IPS-NIHi7 (cell line): ENCODE measurements around the gene BMX.

ENCODE experiments used
- DNase-seq: peaks from one replicate; pipeline ENCODE4 v3.0.0; 2012; ENCODE audit warnings: mixed read lengths; ENCODE audit errors: extremely low spot score

BMX gene

DNA sequence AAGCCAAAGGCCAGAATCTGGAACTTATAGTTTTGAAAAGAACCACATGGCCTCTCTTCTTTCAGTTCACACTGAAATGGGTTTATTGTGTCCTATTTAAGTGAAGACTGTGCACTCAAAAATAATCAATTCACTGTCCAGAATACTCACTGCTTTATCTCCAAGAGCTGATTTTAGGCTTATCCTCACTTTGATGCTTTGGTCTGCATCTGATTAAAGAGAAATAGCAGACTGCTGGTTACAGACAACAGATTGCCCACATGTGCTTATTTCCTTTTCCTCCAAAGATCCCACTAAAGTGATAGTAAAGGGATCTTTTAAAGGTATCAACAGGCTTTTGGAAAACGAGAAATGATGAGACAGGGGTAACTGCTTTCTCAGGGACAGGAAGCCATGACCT, 69.5 kb downstream of the BMX start:
- no peak for DNase-seq

DNA sequence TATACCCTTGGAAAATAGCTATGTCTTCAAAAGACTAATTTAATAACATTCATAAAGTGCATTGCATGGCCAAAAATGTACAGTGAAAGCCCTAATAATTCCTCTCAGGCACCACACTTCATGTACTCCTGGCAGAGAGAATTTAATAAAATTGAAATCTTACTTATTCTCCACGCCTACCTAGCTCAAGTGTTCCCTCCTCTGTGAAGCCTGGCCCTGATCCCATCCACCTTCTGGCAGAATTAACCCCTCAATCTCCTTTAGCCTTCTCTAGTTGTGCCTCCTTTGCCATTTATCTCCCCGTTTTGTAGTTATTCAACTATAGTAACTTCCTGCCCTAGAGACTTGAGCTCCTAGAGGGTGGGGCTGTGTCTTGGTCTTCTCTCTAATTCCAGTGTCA, 73.4 kb downstream of the BMX start:
- no peak for DNase-seq

DNA sequence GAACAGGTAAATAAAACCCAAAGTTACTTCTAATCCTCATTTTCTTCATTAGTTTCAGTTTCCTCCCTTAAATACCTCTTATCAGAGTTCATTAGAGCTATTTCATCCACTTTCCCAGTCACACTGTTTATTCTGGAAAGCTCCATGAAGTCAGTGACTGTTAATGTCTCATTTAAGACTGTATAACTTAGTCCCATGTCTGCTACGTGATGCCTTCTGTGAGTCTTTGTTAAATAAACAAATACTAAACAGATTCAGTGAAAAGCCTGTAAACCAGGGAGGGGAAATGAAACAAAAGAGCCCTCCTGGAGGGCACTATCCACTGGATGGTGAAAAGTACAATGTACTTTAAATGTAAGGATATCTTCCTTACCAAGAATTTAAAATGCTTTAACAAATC, 75.4 kb downstream of the BMX start:
- DNase-seq, result no peak

DNA sequence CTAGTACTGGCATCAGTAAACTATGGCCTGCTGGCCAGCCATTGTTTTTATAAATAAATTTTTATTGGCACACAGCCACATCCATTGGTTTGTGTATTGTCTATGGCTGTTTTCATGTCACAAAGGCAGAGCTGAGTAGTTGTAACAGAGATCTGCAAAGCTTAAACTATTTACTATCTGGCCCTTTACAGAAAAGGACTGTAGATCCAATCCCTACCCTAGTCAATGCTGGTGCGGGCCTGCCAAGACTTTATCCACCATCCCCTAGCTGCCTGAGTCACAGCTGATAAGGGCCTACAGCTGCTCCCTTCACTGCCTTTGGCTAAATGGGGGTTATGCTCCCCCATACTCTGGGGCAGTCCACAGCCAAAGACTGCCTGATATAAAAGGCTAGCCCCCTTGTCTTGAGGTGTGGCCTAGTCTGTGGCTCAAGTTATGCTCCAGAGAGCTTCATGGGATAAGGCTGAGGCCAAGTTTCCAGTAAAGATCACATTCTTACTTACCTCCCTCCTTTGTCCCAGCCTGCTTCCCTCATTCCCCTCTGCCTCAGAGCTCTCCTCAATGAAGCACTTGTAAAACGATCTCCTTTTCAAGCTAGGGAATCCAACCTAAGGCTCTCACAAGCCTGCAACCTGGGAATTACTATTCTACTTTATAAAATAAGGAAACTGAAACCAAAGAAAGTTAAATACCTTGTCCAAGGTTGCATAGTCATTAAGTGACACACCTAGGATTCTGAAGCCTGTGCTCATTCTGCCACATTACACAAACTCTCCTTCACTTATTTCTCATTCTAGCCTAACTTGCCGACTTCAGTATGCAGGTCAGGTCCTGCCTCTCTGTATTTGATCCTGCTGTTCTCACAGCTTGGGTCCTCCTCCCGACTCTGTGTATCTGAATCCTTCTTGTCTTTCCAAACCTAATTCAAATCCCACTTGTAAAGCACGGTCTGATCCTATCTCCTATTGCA, 79.5 kb downstream of the BMX start:
- peak; percentile 27 for DNase-seq

DNA sequence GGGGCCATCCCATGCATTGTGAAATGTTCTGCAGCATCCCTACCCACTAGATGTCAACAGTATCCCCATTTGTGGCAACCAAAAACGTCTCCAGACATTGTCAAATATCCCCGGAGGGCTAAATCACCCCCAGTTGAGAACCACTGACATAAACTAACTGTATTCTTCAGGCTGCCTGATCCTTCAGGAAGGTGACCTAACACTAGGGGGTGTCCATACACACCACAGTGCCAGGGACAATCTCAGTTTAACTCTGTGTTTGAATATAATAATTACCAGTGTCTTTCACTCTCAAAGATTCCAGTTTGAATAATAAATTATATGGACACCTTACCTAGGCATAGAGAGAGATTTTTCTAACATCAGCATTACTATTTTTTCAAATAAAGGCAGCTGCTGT, 93.8 kb downstream of the BMX start:
- peak; percentile 38 for DNase-seq

DNA sequence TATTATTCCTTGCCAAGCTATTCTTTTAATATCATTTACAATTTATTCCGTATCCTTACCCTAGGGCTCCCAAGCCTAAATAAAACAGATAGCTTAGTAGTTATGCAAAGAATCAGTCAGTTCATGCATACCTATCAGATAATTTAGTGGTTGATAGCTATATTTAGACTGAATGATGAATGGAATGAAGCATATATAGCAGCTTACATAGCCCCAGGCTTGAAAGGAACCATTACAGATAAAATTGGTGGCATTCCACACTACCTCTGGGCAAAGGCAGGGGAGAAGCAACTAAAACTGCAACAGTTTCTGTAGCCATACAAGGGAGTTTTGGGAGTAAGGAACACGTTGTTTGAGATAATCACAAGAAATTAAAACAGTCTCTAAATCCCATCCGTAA, 97.4 kb downstream of the BMX start:
- no peak for DNase-seq

DNA sequence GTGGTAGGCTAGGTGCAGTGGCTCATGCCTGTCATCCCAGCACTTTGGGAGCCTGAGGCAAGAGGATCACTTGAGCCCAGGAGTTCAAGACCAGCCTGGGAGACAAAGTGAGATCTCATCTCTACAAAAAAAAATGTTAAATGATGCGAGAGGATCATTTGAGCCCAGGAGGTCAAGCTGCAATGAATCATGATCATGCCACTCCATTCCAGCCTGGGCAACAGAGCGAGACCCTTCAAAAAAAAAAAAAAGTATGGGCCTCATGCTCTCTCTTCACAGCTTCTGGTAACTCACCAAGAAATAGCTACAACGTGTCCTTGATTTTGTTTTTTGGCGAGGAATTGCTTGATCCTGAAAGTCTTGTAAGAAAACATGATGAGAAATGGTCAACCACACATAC, 98.9 kb downstream of the BMX start:
- no peak for DNase-seq

DNA sequence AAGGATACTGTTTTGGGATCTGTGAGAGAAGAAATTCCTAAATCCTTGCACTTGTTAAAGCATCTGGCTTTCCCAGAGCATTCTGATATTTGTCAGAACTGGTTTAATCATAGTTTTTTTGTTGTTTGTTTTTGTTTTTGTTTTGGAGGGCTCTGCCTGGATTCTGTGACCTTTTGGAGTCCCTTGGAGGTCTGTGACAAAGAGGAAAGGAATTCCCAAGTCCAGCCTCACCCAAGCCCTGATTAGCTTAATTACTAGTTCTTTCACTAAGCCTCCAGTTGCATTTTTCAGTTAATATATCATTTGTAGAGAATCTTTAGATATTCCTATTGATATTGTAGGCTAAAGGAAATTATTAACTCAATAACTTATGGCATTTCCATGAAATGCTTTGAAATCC, 99.4 kb downstream of the BMX start:
- peak; percentile 25 for DNase-seq

DNA sequence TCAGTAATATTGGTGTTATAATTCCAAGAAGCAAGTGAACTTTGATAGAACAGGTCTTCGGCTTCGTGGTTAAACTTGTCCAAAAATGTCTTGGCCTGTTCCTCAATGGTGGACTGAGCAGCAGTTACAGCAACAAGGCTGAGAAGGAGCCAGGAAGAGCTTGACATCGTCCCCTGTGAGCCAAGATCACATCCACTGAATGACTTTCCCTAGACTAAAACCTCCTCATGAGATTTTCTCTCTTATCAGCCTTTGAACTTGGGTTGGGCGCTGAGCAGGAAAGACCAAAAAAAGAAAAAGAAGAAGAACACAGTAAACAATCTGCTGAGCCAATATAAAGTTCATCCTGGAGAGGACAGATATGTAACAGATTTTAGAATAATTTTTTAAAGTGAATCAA, 100.1 kb downstream of the BMX start, which contains the start of gene ACE2:
Gene ACE2 (minus strand): TSS at position 216 of the 400 bp plus-strand sequence. CDS start 49 bp downstream, at position 167.
- no peak for DNase-seq

DNA sequence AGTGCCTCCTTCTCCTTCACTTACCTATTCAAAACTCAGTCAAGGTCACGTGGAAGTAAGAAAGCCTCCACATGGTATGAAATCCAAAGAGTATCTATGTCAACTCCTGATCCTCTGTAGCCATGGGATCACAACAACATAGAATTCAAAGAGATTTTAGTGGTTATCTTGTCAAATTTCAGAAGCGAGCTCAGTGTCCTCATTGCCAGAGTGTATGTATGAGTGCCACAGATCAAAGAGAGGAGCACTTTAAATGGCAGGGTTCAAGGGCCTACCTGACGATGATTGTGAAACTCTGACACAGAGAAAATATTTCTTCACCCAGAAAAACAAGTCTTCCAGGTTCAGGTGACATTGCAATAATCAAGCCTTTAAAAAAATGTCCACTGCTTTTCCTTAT, 101.3 kb downstream of the BMX start:
- no peak for DNase-seq

DNA sequence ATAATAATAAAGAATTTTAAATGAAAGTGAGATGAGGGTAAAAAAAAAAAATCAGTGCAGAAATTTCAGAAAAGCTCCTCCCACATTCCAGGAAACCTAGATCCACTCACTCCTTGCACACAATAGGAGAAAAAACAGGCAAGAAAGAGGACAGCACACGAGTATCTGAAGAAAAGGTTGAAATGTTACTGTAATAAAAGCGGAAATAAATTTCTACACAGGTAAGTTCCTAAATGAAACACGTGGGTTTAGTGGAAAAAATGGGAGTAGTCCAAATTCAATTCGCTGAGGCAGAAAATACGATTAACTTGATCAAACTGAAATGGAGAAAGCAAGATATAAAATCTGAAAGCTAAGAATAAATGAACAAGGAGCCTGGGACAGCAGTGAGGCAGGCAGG, 102.2 kb downstream of the BMX start:
- DNase-seq, result no peak

DNA sequence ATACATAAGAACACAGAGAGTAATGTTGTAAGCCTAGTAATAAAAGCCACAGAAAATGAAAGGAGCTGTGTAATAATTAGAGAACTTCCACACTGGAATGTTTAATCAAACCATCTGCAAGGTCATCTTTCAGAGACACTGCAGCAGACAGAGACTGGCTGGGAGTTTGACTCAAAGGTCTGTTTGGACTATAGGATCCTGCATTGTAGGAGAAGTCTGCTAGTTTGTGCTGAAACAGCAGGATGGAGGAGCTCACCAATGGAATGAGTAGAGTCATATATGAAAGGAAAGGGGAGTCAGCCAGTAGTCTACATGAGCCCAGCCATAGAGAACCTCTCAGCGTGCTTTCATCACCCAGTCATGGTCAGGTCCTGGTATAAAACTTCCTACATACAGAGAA, 104.6 kb downstream of the BMX start:
- DNase-seq, result no peak
